ENCODE results near the gene TRPM5.

DNA sequence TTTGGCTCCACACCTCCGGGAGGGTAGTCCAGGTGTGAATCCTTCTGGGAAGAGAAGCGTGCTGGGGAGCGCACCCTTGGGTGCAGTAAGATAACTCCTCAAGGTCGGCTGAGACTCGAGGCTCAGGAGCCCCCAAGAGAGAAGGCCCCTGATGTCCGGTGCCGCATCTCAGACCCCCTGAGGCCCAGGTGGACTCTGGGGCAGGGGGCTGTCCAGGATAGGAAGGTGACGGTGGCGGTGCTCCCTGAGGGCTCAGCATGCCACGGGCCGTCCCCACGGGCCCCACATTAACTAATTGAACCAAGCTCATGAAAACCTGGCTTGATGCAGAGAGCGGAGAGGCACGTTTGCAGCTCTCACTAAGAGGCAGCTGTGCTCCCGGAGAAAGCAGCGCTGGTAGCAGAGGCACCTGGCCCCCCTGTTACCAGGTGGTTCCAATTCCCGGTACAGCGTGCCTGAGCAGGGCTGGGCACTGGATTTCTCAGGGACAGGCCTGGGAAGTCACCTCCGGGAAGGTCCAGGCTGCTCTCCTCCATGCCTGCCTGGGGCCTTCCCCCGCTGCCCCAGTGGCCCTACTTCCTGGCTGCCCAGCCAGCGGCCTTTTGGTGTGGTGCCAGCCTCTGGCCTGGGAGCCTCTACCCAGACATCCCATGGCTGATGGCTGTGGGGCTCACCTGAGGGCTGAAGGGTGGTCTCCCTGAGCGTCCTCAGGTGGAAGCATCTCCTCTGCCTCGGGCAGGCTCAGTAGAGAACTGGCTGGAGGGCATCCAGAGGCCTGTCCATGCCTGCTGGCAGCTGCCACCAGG lies 1.6 kb upstream of the TRPM5 start:
- TF ChIP-seq RFX5 (IDR thresholded peaks at IDR 0.05; ENCODE audit: borderline replicate concordance, low read depth, low read length) = no peak
- no peak for TF ChIP-seq CHD1 (IDR thresholded peaks at IDR 0.05; ENCODE audit: low read depth, low read length)

Measured in H1 (cell line).